HEK293 (cell line): ENCODE results near the gene STAC.

Experiments
- KLF7 ChIP-seq: fragments of 450-650 bp; formaldehyde crosslinking; IDR thresholded peaks from 2 replicates; pipeline ENCODE4 v1.5.1; 2016; ENCODE audit warnings: missing biosample characterization, missing genetic modification characterization, borderline replicate concordance
- ZNF121 ChIP-seq: fragments of 450-650 bp; formaldehyde crosslinking; IDR thresholded peaks from 2 replicates; pipeline ENCODE4 v1.5.1; 2016; ENCODE audit warnings: missing biosample characterization, missing genetic modification characterization
- ZNF23 ChIP-seq: fragments of 450-650 bp; formaldehyde crosslinking; IDR thresholded peaks from 2 replicates; pipeline ENCODE4 v1.5.1; 2016; ENCODE audit warnings: missing biosample characterization, missing genetic modification characterization, borderline replicate concordance
- TF ChIP-seq, protein P1 (sequence below): fragments of 450-650 bp; formaldehyde crosslinking; IDR thresholded peaks from 2 replicates; pipeline ENCODE4 v1.5.1; 2016; ENCODE audit warnings: missing biosample characterization, missing genetic modification characterization

DNA sequence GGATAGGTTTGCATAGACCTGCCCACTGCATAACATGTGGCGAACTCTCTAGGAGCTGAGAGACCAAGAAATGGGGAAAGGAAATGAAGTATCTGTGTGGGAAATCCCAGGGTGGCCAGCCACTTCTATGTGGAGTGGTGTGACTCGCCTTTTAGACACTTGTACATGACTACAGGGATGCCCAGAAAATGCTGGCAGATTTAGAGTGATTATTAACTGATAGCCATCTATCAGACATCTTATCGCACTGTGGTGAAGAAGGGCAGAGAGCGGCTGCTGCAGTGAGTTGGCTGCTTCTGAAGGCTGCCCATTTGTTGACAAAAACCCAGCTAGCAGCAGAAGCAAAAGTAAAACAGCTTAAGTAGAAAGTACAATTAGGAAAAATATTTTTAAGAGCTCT, 18.1 kb upstream of the STAC start:
- TF ChIP-seq ZNF121 (tag by site-specific recombination) (no peak), KLF7 (tag by site-specific recombination) (no peak), ZNF23 (no peak)
- TF ChIP-seq, protein P1, sequence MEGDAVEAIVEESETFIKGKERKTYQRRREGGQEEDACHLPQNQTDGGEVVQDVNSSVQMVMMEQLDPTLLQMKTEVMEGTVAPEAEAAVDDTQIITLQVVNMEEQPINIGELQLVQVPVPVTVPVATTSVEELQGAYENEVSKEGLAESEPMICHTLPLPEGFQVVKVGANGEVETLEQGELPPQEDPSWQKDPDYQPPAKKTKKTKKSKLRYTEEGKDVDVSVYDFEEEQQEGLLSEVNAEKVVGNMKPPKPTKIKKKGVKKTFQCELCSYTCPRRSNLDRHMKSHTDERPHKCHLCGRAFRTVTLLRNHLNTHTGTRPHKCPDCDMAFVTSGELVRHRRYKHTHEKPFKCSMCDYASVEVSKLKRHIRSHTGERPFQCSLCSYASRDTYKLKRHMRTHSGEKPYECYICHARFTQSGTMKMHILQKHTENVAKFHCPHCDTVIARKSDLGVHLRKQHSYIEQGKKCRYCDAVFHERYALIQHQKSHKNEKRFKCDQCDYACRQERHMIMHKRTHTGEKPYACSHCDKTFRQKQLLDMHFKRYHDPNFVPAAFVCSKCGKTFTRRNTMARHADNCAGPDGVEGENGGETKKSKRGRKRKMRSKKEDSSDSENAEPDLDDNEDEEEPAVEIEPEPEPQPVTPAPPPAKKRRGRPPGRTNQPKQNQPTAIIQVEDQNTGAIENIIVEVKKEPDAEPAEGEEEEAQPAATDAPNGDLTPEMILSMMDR (tag by site-specific recombination): no peak
